GM18526 (cell line): ENCODE data around the gene TMEM88.

Experiments
- POLR2A ChIP-seq: IDR thresholded peaks from 3 replicates; pipeline ENCODE4 v1.6.1; 2011; ENCODE audit not compliant: insufficient read length; ENCODE audit errors: extremely low read depth

Gene TMEM88

DNA sequence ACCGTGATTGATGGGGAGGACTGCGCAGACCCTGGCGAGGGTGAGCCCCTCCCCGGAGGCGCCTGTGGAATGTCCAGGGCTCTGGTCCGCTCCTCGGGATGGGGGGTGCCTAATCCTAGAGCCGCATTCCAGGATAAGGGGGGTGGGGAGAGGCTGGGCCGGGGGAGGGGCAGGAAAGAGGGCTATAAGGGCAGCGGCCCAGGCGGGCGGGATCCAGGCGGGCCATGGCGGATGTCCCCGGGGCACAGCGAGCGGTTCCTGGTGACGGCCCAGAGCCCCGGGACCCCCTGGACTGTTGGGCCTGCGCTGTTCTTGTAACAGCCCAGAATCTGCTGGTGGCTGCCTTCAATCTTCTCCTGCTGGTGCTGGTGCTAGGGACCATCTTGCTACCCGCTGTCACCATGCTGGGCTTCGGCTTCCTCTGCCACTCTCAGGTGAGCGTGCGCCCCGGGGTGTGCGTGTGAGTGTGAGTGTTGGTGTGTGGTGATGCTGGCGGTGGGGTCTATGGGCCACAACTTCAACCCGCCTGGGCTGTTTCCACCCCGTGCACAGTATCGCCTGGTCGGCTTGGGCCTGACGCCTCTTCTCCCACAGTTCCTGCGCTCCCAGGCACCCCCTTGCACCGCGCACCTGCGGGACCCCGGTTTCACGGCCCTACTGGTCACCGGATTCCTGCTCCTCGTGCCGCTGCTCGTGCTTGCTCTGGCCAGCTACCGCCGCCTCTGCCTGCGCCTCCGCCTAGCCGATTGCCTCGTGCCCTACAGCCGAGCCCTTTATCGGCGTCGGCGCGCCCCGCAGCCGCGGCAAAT, at the start of gene TMEM88:
Gene TMEM88 (plus strand): TSS at position 216 of the 809 bp plus-strand sequence. CDS start 9 bp downstream, at position 225.
- no peak for TF ChIP-seq POLR2A

DNA sequence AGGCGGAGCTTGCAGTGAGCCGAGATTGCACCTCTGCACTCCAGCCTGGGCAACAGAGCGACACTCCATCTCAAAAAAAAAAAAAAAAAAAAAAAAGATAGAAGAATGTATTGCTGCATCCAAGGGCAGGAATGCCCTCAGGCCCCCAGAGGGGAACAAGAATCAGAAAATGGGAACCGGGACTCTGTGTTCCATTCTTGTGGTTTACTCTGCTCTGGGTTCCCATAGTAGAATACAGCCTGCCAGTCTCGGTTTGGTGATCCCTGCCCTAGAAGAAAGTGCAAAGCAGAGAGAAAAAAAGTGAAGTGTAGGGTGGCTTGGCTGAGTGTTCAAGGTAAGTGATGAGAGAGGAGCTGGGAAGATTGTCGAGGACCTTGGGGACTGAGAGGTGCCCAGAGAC, 48.3 kb upstream of the TMEM88 start:
- TF ChIP-seq POLR2A = no peak

DNA sequence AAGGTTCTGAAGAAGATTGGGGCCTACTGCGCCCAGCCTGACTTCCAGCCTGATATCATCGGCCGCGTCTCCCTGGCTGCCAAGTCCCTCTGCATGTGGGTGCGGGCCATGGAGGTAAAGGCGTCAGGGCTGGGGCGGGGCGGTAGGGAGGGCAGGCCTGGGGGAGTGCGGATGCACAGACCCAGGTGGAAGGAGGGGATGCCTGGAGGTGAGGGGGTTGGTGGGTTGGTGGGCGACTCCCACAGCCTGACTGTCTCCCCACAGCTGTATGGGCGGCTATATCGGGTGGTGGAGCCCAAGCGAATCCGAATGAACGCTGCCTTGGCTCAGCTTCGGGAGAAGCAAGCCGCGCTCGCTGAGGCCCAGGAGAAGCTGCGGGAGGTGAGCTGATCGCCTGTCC, 47.7 kb upstream of the TMEM88 start:
- TF ChIP-seq POLR2A = no peak

GRCh38 chr17:7809086-7809790, 45.6 kb upstream of the TMEM88 start:
- TF ChIP-seq POLR2A = no peak

DNA sequence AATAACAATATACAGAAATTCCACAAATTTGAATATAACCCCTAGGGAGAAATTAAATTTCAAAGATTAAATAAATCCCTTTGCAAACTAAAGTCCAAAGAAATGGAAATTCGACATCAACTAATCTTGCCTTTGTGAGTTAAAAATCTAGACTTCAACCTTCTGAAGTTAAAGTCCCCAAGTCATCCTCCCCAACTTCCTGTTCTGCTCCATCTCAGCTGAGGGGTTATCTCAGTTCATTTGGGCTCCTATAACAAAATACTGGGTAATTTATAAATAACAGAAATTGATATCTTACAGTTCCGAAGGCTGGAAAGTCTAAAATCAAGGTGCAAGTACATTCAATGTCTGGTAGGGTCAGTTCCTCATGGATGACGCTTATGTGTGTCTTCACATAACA, 43.6 kb upstream of the TMEM88 start:
- no peak for TF ChIP-seq POLR2A

DNA sequence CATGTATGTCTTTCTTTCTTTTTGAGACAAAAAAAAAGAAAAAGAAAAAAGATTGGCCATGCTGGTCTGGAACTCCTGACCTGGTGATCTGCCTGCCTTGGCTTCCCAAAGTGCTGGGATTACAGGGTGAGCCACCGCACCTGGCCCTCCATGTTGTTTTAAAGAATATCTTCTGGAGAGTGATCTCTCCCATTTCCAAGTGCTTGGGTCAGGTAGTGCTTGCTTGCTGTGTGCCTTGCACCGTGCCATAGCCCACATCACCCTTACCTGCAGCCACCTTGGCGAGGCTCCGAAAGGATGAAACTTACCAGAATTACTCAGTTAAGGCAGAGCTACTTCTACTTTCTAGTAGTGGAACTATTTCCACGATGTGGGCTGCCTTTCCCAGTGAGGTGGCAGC, 39.9 kb upstream of the TMEM88 start:
- TF ChIP-seq POLR2A = no peak

DNA sequence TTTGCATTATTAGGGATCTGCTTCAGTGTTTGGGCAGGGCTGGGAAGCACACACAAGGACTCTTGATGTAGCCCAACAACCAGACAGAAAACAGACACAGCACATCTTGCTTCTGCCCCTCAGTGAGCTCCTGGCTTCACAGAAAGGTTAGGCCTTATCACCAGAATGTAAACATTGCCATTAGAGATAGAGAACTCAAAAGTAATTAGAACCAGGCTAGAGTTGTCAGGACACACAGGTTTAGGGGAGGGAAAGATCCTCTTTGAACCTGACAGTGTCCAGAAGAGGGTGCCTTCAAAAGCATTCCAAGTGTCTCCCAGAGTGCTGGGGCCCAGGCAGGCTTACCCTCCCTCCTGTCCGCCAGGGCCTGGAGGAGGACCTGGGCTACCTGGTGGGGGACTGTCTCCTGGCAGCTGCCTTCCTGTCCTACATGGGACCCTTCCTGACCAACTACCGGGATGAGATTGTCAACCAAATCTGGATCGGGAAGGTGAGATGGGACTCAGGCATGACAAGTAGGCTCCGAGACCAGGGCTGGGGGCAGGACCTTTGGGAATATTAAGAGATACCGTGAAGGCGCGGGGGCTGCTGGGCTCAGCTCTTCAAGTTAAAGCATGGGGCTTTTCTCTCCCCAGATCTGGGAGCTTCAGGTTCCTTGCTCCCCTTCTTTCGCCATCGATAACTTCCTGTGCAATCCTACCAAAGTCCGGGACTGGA, 37.8 kb upstream of the TMEM88 start:
- no peak for TF ChIP-seq POLR2A

DNA sequence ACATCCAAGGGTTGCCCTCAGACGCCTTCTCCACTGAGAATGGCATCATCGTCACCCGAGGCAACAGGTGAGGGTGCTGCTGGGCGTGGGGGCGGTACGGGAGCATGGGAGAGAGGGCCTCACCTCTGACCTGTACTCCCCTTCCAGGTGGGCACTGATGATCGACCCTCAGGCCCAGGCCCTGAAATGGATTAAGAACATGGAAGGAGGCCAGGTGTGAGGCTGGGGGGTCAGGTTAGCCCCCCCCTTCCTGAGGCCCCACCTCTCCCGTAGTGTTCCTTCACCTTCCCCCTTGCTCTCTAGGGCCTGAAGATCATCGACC, 37.3 kb upstream of the TMEM88 start:
- no peak for TF ChIP-seq POLR2A

- TF ChIP-seq POLR2A = no peak
Observed at GRCh38 chr17:7818026-7818425, 36.8 kb upstream of the TMEM88 start.

DNA sequence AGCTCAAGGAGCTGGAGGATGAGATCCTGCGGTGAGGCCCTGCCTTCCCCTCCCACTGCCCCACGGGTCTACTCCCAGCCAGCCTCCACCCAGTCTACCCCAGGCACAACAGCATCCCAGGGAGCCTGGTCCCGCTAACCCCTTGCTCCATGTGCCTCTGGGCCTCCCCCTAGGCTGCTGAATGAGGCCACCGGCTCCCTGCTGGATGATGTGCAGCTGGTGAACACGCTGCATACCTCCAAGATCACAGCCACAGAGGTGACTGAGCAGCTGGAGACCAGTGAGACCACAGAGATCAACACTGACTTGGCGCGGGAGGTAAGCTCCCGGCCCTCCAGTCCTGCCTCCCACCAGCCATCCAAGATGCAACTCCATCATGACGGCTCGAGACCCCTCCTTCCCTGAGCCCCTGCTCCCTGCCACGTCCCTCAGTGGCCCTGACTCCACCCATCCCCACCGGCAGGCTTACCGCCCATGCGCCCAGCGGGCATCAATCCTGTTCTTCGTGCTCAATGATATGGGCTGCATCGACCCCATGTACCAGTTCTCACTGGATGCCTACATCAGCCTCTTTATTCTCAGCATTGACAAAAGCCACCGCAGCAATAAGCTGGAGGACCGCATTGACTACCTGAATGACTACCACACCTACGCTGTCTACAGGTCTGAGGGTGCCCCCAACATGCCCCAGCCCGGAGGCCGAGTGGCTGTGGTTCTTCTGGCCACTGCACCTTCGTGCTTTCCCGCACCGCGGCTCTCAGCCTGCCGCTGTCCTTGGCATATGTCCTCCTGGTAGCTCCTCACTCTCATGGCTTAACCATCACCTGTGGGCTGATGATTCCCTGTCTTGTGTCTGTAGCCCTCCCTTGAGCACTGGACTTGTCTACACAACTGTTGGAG, 35.9 kb upstream of the TMEM88 start:
- no peak for TF ChIP-seq POLR2A

GRCh38 chr17:7820231-7820630, 34.6 kb upstream of the TMEM88 start:
- no peak for TF ChIP-seq POLR2A

- no peak for TF ChIP-seq POLR2A
Observed at GRCh38 chr17:7822126-7822525, 32.7 kb upstream of the TMEM88 start.

- TF ChIP-seq POLR2A = no peak
Observed at GRCh38 chr17:7823581-7824001, 31.3 kb upstream of the TMEM88 start.

- no peak for TF ChIP-seq POLR2A
Observed at GRCh38 chr17:7824021-7824924, 30.6 kb upstream of the TMEM88 start.
